HG03175 (cell line): ENCODE measurements around the gene GAS2L1.
A peak's percentile ranks its signal among the peaks of the same experiment; 100 is the strongest.

Experiments used
- ATAC-seq: cut with Tn5 transposase; IDR thresholded peaks from one replicate; pipeline ENCODE4 v1.9.1; 2021; ENCODE audit warnings: mild to moderate bottlenecking, moderate library complexity; ENCODE audit not compliant: unreplicated experiment

Gene GAS2L1

DNA sequence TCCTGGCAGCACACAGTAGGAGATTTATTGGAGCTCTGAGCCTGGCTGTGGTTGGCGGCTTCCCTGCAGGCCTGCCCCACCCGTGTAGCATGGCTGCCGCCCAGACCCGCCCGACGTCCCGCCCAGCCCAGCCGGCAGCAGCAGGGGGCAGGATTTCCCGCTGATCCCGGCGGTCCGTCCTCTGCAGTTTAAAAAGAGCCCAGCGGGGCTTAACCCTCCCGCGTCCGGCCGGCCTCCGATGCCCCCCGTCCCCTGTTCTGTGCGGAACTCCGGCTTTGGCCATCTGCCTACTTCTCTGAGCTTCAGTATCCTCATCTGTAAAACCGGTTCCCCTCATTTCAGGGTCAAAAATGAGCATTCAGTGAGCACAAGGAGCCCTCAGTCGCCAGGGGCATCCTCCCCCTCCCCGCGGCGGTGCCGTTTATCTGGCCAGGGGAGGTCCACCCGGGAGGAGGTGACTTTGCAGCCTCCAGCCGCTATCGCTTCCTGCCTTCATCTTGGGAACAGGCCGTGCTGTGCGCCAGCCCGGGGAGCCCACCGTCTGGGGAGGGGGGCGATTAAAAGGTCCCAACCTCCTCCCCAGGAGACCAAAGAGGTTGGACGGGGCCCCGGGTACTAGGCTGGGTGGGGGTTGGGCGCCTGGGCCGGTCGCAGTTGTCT is at the start of gene GAS2L1:
TSS of gene GAS2L1 (plus strand) at position 476 of the 660 bp plus-strand sequence. CDS start 1,456 bp downstream, outside the sequence.
- ATAC-seq: no peak

DNA sequence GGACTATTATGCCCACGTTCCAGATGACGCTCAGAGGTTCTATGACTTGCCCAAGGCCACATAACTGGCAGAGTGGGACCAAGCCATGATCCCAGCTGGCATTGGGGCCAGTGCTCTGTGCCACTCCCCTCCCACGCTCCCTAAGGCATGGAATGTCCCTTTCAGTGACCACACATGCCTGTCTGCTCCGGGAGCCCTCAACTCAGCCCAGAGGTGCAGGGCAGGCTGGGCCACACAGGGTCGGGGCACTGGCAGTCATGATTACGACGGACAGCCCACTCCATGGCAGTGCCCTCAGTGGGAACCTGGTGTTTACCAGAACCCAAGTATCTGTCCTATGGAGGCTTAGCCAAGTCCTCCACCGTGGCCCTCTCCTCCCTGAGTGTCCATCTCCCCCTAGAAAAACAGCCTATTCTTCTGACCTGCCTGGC is 48.7 kb upstream of the GAS2L1 start:
- no peak for ATAC-seq

DNA sequence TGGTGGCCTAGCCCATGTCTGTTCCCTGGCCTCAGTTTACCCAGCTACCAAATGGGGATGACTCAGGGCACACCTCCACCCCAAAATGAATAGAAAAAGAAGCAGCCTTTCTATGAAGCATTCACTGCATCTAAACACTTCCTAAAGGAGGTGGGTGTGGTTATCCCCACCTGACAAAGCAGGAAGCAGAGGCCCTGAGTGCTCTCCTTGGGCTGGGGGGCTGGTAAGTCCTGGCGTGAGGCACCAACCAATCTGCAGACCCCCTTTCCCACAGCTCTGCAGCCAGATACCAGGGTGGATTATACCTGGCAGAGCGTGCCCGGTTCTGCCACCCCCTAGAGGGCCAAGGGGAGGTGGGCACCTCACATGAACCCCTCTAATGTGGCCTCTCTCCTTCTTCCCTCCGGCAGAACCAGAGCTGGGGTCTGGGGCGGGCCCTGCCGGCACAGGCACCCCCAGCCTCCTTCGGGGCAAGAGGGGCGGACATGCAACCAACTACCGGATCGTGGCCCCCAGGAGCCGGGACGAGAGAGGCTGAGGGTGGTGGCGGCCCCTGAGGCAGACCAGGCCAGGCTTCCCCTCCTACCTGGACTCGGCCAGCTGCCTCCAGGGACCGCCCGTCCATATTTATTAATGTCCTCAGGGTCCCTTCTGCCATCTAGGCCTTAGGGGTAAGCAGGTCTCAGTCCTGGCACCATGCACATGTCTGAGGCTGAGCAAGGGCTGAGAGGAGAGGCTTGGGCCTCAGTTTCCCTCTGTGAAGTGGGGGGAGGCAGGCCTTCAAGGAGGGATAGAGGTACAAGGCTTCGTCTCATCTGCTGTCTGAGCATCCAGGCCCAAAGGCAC is 47.8 kb upstream of the GAS2L1 start:
- ATAC-seq: no peak

DNA sequence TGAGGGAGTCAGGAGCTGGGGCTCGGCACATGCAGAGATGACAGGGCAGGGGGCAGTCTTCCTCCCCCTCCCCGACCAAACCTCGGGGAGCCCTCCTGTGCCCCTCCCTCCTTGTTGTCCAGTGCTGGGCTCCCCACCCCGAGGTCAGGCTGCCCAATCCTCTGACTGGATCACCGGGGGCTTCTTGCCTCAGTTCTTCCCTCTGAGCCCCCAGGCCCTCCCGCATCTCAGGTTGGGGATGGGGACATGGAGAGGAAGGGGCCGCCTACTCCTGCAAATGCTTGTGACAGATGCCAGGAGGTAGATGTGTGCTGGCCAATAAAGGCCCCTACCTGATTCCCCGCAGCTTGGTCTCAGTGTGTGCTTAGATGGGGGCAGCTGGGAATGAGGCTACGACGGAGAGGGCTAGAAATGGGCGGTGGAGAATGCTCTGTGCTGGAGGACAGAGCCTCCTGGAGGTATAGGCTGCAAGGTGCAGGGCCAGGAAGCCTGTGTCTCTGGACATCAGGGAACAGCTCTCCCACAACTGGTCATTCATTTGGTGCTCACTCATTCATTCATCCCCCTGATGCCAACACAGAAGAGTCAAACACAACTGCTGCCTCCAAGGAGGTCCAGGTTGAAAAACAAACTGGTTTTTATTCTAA is 47.1 kb upstream of the GAS2L1 start:
- ATAC-seq: no peak

DNA sequence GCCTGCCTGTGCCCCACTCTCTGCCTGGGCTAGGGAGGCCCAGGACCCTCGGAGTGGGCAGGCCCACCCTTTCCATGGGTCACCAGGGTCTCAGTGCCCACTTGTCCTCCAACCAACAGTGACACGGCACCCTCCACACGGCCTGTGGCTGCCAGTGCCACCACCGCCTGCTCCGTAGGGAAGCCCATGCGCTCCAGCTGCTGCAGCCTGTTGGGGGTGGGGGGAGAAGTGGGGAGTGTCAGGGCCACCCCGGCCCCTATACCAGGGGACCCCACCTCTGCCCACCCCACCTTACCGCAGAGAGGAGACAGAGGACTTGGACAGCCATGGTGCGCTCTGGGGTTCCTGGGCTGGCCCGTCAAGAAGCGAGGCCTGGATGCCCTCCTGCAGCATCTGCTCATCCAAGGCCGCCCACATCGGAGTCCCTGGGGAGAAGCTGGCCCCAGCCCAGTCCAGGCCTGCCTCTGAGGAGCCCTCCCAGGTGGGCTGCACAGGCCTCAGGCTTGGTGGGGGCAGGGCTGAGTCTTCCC is 46.4 kb upstream of the GAS2L1 start:
- ATAC-seq: no peak

DNA sequence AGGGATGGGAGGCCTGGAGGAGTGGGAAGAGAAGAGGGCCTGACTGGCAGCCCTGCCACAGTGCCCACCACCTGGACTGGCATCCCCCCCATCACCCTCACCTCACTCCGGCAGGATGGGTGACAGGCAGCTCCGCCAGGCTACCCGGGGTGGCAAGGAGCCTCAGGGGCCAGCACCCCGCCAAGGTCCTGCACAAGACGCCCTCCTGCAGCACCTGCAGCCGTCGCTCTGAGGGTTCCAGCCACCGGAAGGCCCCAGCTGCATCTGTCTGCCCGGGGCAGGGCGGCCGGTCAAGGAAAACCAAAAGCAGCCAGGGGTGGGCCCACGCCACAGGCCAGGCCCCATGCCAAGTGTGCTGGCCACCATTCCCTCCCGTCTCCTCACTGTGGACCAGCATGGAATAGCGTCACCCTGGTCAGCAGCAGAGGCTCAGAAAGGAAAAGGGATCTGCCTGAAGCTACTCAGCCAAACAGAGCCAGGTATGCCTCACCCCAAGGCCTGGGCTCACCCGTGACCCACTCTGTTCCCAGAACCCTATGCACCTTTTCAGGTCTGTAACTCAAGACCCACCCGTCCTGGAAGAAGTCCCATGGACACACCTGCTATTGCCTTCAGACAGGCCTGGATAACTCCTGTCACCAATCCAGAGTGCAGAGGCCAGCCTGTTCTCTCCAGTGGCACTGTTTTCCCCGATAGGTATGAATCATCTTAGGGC is 45.7 kb upstream of the GAS2L1 start:
- no peak for ATAC-seq

DNA sequence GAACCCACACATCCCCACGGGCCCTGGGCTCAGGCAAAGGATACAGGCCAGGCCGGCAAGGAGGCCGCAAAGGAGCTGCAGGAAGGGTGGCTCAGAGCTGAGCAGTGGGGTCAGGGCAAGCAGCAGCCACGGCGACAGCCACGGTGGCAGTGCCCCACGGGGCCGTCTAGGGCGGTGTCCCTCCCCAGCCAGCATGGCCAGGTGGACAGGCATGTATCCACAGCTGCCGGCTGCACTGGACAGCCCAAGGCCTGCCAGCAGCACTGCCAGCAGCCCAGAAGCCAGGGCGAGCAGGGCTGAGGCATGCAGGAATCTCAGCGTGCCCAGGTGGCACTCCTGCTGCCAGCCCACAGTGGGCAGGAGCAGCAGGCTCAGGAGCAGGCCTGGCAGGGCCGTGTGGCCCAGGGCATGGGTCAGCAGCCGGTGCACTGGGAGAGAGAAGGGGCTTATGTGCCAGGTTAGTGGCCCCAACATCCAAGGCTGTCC is 42.6 kb upstream of the GAS2L1 start:
- ATAC-seq: no peak

DNA sequence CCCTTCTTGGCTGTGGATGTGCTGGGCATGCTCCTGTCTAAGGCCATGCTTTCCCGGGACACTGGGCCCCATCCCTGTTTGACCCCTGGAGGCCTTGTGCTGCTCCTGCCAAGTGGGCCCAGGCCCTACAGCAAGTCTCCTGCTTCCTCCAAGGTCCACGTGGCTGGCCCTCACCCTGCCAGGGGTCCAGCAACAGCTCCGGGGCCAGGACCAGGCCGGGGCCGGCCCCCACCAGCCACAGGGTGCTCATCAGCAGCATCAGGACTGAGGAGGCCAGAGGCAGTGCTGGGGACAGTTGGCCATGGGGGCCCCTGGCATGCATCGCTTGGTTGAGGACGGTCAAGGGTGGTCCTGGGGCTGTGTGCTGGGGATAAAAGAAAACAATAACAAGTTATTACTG is 41.1 kb upstream of the GAS2L1 start:
- no peak for ATAC-seq

DNA sequence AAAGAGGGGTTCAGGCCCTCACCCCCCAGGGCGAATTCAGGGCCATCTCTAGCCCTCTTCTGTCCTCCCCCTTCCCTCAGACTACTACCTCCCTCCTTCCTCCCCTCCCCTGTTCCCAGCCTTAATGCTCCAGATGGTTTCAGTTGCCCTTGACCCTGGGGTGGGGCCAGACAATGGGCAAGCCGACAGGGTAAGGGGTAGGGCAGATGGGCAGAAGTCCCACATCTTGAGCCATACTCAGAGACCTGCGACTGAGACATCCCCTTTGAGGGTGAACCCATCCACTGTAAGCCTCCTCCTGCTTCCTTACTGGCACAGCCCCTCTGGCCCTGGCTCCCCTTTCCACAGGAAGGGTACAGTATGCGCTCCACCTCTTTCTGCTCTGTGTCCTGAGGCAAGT is 40.5 kb upstream of the GAS2L1 start:
- ATAC-seq: no peak

DNA sequence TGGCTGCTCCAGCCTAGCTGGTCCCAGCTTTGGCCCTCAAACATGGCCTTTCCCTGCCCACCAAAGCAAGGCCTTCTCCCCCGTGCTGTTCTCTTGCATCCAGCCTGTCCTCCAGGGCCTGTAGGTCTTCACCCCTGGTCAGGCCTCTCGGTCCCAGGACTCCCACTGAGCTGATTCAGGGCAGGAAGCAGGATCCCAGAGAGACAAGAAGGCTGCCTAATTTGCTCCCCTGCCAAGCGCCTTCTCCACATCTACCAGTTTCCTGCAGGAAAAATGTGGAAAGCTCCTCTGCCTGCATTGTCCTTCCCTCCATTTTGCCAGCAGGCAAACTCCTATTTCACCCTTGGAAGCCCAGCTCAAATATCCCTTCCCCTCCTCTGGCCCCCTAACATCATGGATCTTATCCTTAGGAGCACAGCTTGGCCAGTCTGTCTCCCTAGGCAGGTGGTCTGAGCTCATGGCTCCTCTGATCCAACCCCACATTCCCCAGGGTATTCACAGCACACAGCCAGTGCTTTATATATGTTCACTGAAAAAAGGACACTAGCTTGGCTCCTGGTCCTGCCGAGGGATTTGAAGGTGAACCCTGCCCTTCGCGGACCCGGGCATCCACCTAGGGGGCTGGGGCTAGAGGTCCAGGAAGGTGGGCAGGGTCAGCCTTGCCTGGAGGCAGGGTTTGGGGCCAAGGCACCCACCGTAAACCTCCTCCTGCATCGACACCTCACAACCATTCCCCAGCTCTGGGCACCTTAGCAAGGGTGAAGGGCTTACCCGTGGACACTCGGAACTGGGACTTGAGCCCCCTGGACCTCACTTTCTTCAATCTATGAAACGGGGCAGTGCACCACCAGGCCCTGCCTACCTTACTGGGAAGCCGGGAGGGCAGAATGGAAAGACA is 39.6 kb upstream of the GAS2L1 start:
- no peak for ATAC-seq

DNA sequence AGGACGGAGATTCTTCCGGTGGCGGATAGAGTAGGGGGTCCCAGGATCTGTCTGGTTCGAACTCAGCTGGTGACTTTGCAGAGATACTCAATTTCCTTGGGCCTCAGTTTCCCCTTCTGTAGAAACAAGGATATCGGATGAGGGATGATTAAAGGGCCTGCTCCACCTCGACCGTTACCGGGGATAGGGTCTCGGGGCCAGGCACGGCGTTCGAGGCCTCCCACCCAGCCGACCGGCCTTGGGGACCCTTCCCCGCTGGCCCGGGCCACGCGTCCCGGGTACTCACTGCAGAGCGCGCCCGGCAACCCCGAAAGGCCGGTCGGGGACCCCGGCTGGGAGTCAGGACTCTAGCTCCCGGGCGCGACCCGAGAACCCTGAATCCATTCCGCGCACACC is 39.0 kb upstream of the GAS2L1 start:
- no peak for ATAC-seq

DNA sequence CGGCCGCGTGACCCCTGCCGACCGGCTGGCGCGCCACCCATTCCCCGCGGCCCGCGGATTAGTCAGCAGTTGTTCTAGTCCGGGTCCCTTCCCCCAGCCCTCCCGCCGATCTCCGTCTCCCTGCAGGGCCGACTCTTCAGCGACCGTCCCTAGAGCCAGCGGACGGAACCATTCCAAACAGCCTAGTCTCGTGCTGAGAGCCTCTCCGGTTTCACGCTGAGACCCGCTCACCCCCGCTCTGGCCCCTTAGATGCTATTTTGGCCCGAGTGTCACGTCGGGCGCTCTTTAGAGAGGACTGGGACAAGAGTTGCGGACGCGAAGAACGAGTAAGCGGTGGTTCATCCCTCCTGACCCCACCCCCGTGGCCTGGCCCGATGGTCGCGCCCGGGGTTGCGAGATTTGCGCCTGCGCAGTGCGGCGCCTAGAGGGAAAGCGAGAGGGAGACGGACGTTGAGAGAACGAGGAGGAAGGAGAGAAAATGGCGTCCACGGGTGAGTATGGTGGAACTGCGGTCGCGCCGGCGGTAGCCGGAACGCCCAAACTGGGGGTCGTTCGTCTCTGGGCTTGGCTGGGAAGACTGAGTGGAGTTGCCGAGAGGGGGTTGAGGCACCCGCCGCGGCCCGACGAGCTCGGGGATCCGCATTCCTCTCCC is 38.5 kb upstream of the GAS2L1 start, which contains the start of the genes EWSR1 and RHBDD3:
TSS of gene EWSR1 (plus strand) at position 411 of the 653 bp plus-strand sequence. CDS start at position 480, 69 bp downstream.
TSS of gene RHBDD3 (minus strand) at position 124 of the 653 bp plus-strand sequence. CDS start 2,355 bp downstream, outside the sequence.
- peak; percentile 85 for ATAC-seq

DNA sequence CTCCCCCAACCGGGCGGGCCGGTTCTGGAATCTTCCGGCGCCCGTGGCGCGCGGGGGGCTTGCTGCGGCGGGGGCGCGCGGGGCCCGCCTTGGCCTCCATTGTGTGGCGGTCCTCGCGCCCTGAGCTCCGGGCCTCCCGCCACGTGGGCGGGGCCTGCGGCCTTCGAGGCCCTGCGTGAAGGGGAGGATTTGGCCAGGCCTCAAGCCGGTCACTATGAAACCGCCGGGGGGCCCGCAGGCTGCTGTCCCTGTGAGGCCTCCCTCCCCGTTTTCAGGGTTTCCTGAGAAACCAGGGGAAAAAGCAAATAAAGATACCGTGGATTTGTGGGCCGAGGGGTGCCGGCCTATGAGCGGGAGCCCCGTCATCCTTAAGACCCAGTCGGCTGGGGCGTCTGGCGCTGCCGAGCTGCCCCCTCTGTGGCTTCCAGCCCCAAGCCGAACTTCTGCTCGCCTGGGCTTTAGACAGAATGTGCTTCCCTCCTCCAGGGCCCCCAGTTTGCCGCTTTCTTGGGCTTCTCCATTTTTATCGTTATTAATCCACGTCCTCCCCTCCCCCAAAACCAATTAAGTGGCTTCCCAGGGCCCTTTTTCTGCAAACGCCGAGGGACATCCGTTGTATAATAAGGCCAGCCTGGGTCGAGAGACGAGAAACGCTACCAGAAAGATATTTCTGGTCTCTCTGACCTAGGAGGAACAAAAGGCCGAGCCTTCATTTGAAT is 37.8 kb upstream of the GAS2L1 start:
- ATAC-seq: peak; percentile 26

DNA sequence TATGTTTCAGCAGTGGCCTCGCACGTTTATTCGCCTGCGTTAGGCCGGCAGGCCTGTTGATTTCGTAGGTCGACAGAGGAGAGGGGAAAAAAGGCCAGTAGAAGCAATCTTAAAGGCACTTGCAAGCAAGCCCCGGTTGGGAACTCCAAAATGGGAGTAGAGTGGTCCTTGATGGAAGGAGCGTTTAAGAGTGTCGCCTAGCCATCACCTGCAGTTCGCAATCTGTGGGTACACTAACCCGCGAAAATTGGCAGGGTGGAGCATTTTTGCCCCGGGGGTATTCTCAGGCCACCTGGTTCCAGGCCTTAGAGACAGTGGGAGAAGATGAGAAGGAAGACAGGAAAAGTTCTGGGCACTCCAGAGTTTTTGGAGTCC is 37.2 kb upstream of the GAS2L1 start:
- ATAC-seq: no peak

DNA sequence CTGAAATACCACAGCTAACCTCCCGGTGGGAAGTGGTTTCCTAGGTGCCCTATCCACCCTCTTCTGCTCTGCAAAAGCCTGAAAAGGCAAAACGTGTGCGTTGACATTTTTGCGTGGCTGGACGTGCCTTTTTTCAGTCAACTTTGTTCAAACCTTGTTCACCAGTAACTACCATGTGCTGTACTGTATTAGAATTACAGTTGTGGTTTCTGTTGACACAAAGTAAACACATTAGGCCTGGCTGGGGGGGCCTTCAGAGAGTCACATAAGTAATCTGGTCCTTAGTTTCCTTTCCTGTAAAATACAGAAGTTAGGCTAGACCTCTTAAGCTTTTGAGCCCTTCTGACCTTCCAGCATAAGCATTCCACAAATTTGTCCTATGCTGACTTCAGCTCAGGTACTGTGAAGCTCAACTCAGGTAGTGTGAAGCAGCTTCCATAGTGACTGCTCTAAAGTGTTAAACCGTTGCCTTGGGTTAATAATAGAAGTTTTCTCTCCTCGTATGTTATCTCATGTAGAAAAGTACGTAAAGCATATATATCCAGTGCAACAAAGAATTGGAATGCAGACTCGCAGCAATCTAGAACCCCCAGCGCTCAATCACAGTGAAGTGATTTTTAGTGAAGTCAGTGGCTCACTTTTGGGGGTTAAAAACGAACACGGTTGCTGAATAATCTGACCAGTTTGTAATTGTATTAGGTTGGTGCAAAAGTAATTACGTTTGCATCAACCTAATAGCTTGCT is 36.5 kb upstream of the GAS2L1 start:
- ATAC-seq: no peak

DNA sequence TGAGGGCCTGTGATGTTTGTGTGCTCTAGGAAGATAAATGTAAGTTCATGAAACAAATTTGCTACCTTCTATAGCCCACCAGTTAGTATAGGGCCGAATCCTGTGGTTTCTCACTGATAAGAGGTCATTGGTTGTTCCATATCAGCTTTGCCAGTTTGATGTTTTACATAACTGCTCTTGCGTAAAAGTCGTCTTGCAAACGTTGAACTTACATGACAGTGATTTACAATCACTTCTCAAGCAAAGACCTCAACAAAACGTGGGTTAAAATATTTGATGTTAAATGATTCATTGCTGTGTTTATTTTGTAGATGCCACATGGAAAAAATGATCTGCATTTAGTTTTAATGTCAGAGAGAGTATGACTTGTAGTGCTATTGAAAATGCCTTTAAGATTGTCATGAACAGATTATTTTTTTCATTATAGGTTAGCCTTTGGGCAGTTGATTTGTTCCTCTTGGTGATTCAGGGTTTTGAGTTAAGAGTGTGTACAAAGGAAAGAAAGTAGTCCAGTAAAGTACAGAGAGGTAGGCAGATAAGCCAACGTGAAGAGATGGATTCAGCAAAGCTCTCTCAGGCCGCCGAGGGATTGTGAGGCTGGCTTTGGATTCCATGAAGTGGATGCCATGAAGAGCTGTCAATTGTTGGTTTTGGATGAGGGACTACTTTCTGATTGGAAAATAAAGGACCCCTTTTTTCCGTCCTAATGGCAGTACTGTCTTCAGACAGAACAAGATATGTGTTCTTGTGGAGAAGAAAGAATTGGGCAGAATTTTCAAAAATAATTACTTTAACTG is 35.8 kb upstream of the GAS2L1 start:
- ATAC-seq: no peak

DNA sequence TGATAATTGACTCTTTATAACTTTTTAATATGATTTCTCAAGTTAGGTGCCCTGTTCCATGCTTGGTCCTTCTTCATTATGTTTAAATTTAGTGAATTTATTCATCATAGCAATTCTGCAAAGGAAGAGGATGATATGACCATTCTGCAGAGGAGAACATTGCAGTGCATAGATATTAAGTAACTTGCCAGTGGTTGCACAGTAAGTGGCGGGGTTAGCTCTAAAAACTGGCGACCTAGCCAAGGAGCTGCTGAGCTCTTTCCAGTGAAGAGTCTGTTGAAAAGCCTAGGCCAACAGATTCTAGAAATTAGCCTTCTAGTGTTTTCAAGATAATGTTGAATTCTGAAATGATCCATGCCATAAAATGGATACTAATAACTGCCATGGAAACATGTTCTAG is 33.8 kb upstream of the GAS2L1 start:
- no peak for ATAC-seq
